ENCODE measurements around the gene RFX7.
"Not testable (repeated sequence)": the region's sequence is repeated elsewhere in the genome, so short reads cannot be mapped to it uniquely, and the experiment has no call there.

The RFX7 gene

DNA sequence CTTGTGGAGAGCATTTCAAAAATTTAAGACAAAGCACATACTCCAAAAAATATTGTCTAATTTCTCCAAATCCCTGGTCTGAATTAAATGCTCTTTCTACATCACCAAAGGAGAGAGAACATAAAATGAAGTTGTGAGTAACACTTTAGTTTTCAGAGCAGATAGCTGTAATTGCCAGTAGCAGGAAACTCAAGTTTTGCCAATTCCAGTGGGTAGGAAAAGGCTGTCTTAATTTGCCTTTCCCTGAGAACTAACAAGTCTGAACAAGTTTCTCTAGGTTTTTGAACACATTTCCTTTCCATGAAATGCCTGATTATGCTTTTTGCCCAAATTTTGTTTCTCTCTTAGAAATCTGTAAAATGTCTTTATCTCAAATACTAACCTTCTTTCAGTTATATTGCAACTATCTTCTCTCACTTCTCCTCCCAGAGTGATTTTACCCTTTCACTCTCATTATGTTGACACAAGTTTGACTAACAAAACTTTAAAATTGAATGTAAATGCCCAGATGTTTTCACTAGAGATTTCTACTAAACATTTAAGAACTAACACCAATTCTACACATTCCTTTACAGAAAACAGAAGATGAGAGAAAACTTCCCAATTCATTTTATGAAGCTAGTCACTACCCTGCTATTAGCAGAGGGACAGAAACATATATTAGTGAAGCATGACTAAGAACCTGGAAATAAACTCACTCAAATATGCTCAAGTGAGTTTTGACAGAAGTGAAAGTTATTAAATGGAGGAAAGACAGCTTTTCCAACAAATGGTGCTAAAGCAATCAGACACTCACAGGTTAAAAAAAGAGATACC lies 38.4 kb downstream of the RFX7 start:
- no peak for DNase-seq (ENCODE audit: low spot score)

- DNase-seq (ENCODE audit: low spot score): not testable (repeated sequence)
Measured at GRCh38 chr15:56203312-56203922, 40.3 kb downstream of the RFX7 start.

- DNase-seq (ENCODE audit: low spot score): no peak
Measured at GRCh38 chr15:56202701-56203100, 41.0 kb downstream of the RFX7 start.

DNA sequence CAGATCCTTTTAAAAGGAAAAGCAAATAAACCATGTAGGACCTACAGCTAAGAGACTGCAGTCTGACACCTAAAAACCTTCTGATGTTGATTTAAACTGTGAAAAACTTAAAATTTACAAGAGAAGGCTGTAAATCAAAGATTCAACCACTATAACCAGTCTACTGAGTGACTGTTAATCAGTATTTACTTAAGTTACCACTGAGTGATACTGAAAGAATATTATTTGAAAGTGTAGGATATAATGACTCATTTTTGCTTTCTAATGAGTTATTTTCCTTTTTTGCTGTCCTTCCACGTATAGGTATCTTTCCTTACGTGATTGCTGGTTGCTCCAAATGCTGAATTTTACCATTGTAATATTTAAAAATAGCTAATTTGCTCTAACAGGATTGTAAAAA lies 44.6 kb downstream of the RFX7 start:
- DNase-seq (ENCODE audit: low spot score): no peak

GRCh38 chr15:56194035-56194434 lies 49.6 kb downstream of the RFX7 start:
- no peak for DNase-seq (ENCODE audit: low spot score)

DNA sequence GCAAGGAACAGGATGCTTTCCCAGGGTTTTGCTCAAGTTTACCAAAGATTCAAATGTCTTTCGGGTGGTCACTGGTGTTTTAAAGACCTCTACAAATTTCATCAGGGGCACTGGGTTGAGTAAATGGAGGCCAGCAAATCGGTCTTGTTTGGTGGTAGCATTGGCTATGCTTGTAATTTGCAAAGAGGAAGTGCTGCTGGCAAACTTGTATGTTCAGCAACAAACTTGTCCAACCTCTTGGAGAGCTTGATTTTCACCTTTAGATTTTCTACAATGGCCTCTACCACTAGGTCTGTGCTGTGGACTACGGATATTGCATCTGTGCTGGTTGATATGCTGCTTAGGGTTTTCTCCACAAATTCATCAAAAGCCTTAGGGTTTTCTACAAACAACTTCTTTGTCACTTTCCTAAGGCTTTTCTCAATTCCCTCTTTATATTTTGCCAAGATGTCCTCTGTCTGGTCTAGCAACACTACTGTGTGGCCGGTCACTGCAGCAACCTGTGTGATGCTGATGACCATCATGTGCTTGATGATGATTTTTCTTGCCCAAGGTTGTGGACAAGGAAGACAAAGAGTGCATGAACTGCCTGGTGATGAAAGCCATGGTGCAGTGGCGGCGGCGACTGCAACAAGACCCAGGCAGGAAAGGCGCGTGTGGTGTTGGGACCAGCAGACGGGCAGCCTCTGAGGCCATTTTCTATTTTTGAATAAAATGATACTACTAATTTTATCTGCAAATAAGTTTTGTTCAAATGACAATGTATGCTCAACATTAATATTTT lies 50.8 kb downstream of the RFX7 start:
- DNase-seq (ENCODE audit: low spot score): no peak

DNA sequence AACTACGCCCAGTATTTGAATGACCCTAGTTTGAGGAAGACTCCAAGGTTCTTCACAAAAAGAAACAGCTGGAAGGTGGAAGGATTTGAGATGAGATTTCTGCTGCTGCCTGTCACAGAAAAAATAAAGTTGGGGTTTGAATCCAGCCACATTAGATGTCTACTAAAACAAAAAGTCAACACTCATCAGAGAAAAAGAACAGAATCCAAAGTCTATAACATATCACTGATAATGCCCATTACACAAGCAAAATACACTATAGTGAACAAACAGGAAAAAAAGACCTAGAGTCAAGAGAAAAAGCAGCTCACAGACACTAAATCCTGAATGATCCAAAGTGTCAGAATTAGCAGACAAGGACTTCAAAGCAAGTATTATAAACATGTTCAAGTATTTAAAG lies 56.0 kb downstream of the RFX7 start:
- no peak for DNase-seq (ENCODE audit: low spot score)

GRCh38 chr15:56185980-56186379 lies 57.7 kb downstream of the RFX7 start:
- no peak for DNase-seq (ENCODE audit: low spot score)

GRCh38 chr15:56184516-56184915 lies 59.2 kb downstream of the RFX7 start:
- no peak for DNase-seq (ENCODE audit: low spot score)

GRCh38 chr15:56180851-56181250 lies 62.8 kb downstream of the RFX7 start:
- no peak for DNase-seq (ENCODE audit: low spot score)

DNA sequence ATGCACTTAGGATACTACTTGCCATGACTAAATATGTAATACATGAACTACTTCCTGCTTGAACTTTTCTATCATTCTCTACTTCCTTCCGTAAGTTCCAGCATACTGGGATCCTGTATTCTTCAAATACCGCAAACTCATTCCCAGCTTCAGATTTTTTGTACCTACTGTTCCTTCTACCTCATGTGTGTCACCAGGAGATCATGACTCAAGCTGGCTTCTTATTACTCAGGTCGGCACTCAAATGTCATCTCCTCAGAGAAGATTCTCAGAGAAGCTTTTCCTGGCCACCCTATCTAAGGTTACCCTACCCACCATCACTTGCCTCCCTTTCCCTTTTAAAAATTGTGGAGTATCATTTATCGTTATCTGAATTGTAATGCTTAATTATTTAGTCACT lies 66.7 kb downstream of the RFX7 start:
- no peak for DNase-seq (ENCODE audit: low spot score)

GRCh38 chr15:56175788-56176187 lies 67.9 kb downstream of the RFX7 start:
- DNase-seq (ENCODE audit: low spot score): no peak

DNA sequence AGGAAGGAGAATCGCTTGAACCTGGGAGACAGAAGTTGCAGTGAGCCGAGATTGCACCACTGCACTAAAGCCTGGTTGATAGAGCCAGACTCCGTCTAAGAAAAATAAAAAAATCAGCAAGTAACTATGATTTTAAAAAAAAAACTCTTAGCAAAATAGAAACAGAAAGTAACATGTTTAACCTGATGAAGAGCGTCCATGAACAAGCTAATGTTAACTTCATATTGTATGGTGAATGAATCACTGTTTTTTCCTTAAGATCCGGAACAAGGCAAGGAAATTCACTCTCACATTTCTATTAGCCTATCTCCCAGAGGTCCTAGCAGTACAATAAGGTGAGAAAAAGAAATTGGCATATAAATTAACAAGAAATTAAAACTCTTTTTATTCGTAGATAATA lies 69.0 kb downstream of the RFX7 start:
- no peak for DNase-seq (ENCODE audit: low spot score)

GRCh38 chr15:56168394-56168793 lies 75.3 kb downstream of the RFX7 start:
- no peak for DNase-seq (ENCODE audit: low spot score)

GRCh38 chr15:56165234-56165633 lies 78.4 kb downstream of the RFX7 start:
- no peak for DNase-seq (ENCODE audit: low spot score)

DNA sequence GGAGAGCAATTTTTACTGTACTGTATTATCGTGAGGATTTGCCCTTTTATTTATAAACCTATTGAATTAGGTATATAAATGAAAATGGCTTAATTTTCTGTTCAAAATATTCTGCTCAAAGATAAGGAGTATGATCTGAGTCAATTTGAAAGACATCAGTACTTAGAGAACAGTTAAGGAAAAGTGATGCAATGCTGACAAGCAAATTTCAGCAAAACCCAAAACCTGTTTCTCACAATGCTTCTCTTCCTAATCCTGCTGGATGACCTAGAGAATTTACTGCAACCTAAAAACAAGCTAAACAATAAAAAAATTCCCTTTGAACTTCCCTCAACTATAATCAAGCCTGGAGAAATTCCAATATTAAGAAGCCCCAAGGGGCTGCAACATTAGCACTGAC lies 82.7 kb downstream of the RFX7 start:
- DNase-seq (ENCODE audit: low spot score): no peak

GRCh38 chr15:56156877-56157276 lies 86.8 kb downstream of the RFX7 start:
- DNase-seq (ENCODE audit: low spot score): no peak

DNA sequence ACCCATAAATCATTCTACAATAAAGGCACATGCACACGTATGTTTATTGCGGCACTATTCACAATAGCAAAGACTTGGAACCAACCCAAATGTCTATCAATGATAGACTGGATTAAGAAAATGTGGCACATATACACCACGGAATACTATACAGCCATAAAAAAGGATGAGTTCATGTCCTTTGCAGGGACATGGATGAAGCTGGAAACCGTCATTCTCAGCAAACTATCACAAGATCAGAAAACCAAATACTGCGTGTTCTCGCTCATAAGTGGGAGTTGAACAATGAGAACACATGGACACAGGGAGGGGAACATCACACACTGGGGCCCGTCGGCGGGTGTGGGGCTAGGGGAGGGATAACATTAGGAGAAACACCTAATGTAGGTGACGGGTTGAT lies 88.4 kb downstream of the RFX7 start:
- DNase-seq (ENCODE audit: low spot score): not testable (repeated sequence)

DNA sequence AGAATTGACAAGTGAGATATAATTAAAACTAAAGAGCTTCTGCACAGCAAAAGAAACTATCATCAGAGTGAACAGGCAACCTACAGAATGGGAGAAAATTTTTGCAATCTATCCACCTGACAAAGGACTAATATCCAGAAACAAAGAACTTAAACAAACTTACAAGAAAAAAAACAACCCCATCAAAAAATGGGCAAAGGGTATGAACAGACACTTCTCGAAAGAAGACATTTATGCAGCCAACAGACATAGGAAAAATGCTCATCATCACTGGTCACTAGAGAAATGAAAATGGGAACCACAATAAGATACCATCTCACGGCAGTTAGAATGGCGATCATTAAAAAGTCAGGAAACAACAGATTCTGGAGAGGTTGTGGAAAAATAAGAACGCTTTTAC lies 88.9 kb downstream of the RFX7 start:
- not testable (repeated sequence) for DNase-seq (ENCODE audit: low spot score)

- no peak for DNase-seq (ENCODE audit: low spot score)
Measured at GRCh38 chr15:56150204-56150603, 93.5 kb downstream of the RFX7 start.

DNA sequence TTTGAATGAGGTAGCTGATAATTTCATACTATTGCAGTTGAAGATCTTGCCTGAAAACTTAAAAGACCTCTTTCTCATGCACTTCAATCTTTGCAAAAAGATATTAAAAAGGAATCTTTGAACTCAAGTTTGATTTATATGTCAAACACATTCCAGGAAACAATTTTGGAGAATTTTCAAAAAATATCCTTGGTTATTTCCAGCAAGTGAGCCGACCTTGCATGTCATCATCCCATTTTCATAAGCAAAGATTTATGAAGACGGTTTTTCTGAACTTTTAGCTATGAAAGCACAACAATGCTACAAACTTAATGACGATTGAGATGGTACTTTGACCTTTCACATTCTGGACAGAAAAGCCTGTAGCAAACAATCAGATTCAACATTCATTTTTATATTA lies 95.6 kb downstream of the RFX7 start:
- no peak for DNase-seq (ENCODE audit: low spot score)

GRCh38 chr15:56146756-56147155 lies 96.9 kb downstream of the RFX7 start:
- no peak for DNase-seq (ENCODE audit: low spot score)

GRCh38 chr15:56128081-56128480 lies 115.6 kb downstream of the RFX7 start:
- no peak for DNase-seq (ENCODE audit: low spot score)
